HG03045 (cell line): Measurements from ENCODE around the gene FABP7.

ENCODE experiments used
- ATAC-seq: cut with Tn5 transposase; IDR thresholded peaks from one replicate; pipeline ENCODE4 v1.9.1; 2021; ENCODE audit warnings: mild to moderate bottlenecking, moderate library complexity; ENCODE audit not compliant: unreplicated experiment

FABP7 gene

GRCh38 chr6:122792766-122793165, 13.2 kb downstream of the FABP7 start:
- ATAC-seq = no peak

- no peak for ATAC-seq
Measured at GRCh38 chr6:122797537-122797936, 18.0 kb downstream of the FABP7 start.

GRCh38 chr6:122798099-122798641, 18.7 kb downstream of the FABP7 start:
- peak; percentile 86 for ATAC-seq

- no peak for ATAC-seq
Measured at GRCh38 chr6:122799140-122799745, 19.7 kb downstream of the FABP7 start.

GRCh38 chr6:122799916-122800686, 20.6 kb downstream of the FABP7 start:
- ATAC-seq = no peak

- ATAC-seq = no peak
Measured at GRCh38 chr6:122800906-122801305, 21.4 kb downstream of the FABP7 start.

GRCh38 chr6:122801397-122801796, 21.9 kb downstream of the FABP7 start:
- ATAC-seq = no peak

- ATAC-seq = no peak
Measured at GRCh38 chr6:122803171-122803661, 23.7 kb downstream of the FABP7 start.

GRCh38 chr6:122804962-122805485, 25.5 kb downstream of the FABP7 start:
- no peak for ATAC-seq

- ATAC-seq = no peak
Measured at GRCh38 chr6:122806291-122806690, 26.8 kb downstream of the FABP7 start.

- no peak for ATAC-seq
Measured at GRCh38 chr6:122808121-122808885, 28.8 kb downstream of the FABP7 start.

- ATAC-seq = no peak
Measured at GRCh38 chr6:122809001-122809400, 29.5 kb downstream of the FABP7 start.

GRCh38 chr6:122809691-122810090, 30.2 kb downstream of the FABP7 start:
- no peak for ATAC-seq

- no peak for ATAC-seq
Measured at GRCh38 chr6:122810189-122810588, 30.7 kb downstream of the FABP7 start.

- ATAC-seq = no peak
Measured at GRCh38 chr6:122817358-122817757, 37.8 kb downstream of the FABP7 start.

- ATAC-seq = no peak
Measured at GRCh38 chr6:122817766-122818165, 38.2 kb downstream of the FABP7 start.

- no peak for ATAC-seq
Measured at GRCh38 chr6:122818866-122819265, 39.4 kb downstream of the FABP7 start.

- ATAC-seq = no peak
Measured at GRCh38 chr6:122821095-122821494, 41.6 kb downstream of the FABP7 start.

GRCh38 chr6:122825163-122825562, 45.6 kb downstream of the FABP7 start:
- no peak for ATAC-seq

GRCh38 chr6:122829456-122829855, 49.9 kb downstream of the FABP7 start:
- ATAC-seq = no peak

- ATAC-seq = no peak
Measured at GRCh38 chr6:122831511-122831910, 52.0 kb downstream of the FABP7 start.
